Measurements from ENCODE around the gene UIMC1.

UIMC1 gene

GRCh38 chr5:176868126-176868525, 138.5 kb downstream of the UIMC1 start:
- no peak for DNase-seq

GRCh38 chr5:176866707-176867310, 139.8 kb downstream of the UIMC1 start:
- no peak for DNase-seq

- no peak for DNase-seq
Observed at GRCh38 chr5:176865964-176866363, 140.6 kb downstream of the UIMC1 start.

- no peak for DNase-seq
Observed at GRCh38 chr5:176864755-176865154, 141.8 kb downstream of the UIMC1 start.

GRCh38 chr5:176863765-176864098, 142.8 kb downstream of the UIMC1 start:
- no peak for DNase-seq

GRCh38 chr5:176863041-176863764, 143.4 kb downstream of the UIMC1 start:
- no peak for DNase-seq

GRCh38 chr5:176862330-176862995, 144.1 kb downstream of the UIMC1 start:
- no peak for DNase-seq

- no peak for DNase-seq
Observed at GRCh38 chr5:176861276-176861675, 145.3 kb downstream of the UIMC1 start.

- no peak for DNase-seq
Observed at GRCh38 chr5:176860381-176860780, 146.2 kb downstream of the UIMC1 start.

GRCh38 chr5:176859916-176860315, 146.7 kb downstream of the UIMC1 start:
- DNase-seq: no peak

GRCh38 chr5:176857894-176858273, 148.7 kb downstream of the UIMC1 start:
- no peak for DNase-seq

- DNase-seq: no peak
Observed at GRCh38 chr5:176857216-176857893, 149.2 kb downstream of the UIMC1 start.

GRCh38 chr5:176856746-176857145, 149.8 kb downstream of the UIMC1 start:
- DNase-seq: peak; percentile 27

- DNase-seq: no peak
Observed at GRCh38 chr5:176855598-176855997, 151.0 kb downstream of the UIMC1 start.
